Small intestine (tissue), 7 donors: Measurements from ENCODE around the gene CCDC102B. TPM values are rescaled to one million over a fixed set of nuclear protein-coding genes. Genes with fewer than 3 reads are reported as not detected.

Source experiments
- DNase-seq, 2 donors: peaks; one replicate each; pipeline versions ENCODE4 v3.0.0 to v3.0.0-alpha.2; 2013
- FAIRE-seq: peaks from 2 replicates; lab custom pipeline; 2012; peaks lifted over from hg19 to GRCh38; lab: Jason Lieb, UNC
- H3K27ac ChIP-seq, 3 donors: one replicate each; pipeline ENCODE4 v1.5.1; 2013; ENCODE audit warnings: low read length in 2 of 3, mild to moderate bottlenecking in 2 of 3, control low read depth in 1 of 3, inconsistent platforms in 1 of 3, low read depth in 1 of 3, moderate library complexity in 1 of 3
- H3K27me3 ChIP-seq, 3 donors: one replicate each; pipeline ENCODE4 v1.6.1; 2013; ENCODE audit warnings: low read length in 3 of 3, inconsistent platforms in 1 of 3; ENCODE audit not compliant: control insufficient read depth in 3 of 3, insufficient read depth in 3 of 3
- H3K36me3 ChIP-seq, 3 donors: one replicate each; pipeline ENCODE4 v1.6.1; 2013; ENCODE audit warnings: low read length in 3 of 3, inconsistent platforms in 1 of 3, low read depth in 1 of 3, mild to moderate bottlenecking in 1 of 3, moderate library complexity in 1 of 3; ENCODE audit not compliant: control insufficient read depth in 3 of 3, insufficient read depth in 2 of 3
- H3K4me1 ChIP-seq, 3 donors: one replicate each; pipeline ENCODE4 v1.6.1; 2013; ENCODE audit warnings: low read length in 2 of 3, inconsistent platforms in 1 of 3, low read depth in 1 of 3, mild to moderate bottlenecking in 1 of 3, moderate library complexity in 1 of 3; ENCODE audit not compliant: control insufficient read depth in 3 of 3, insufficient read depth in 2 of 3
- H3K4me3 ChIP-seq, 3 donors: one replicate each; pipeline ENCODE4 v1.5.1; 2013; ENCODE audit warnings: low read length in 3 of 3, control low read depth in 1 of 3, inconsistent platforms in 1 of 3, low read depth in 1 of 3, mild to moderate bottlenecking in 1 of 3, moderate library complexity in 1 of 3
- H3K9me3 ChIP-seq, 2 donors: one replicate each; pipeline ENCODE4 v1.6.1; 2013; ENCODE audit warnings: low read depth in 1 of 2, low read length in 1 of 2; ENCODE audit not compliant: control insufficient read depth in 2 of 2, insufficient read depth in 1 of 2
- WGBS, 3 donors: extraction: QIAGEN DNeasy Blood & Tissue Kit; methylation state at CpG; one replicate each; pipeline ENCODE4 v1.1.7; 2013; 5-methylcytosine and 5-hydroxymethylcytosine counted together
- polyA plus RNA-seq, 4 donors: library from polyadenylated mRNA; stranded (reverse) in 3 of 4; unstranded in 1 of 4; fragments of 200-250 nt in 3 of 4; fragments of 120-200 nt in 1 of 4; gene quantifications; one replicate each; pipeline versions ENCODE4 v1.2.1 to v1.2.3, GENCODE V29; 2013
- donor health status: healthy with polysubstance abuse.
- donor health status: control.
- donor health status: control.
- donor health status: Bipolar disorder and iron deficiency.
- donor health status: healthy.

The CCDC102B gene
- polyA plus RNA-seq, 4 donors: 0.45 to 5.7 (median 3.1) TPM

DNA sequence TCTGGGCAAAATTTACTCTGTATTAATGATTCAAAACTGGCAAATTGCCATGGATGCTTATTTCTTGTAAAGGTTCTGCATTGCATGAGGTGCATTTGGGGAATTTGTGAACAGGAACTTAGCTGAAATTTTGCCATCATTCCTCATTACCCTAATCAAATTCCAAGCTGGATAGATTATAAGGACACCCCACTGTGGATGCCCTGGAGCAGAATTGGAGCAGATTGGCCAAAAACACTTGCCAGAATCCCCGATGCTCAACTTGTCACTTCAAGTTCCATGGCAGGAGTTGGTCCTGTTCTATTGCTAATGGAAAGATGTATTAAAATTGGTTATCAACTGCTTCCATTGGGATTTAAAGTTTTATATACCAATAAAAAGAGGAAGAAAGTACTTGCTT, 237.9 kb downstream of the CCDC102B start:
- 84 to 91% (median 87%) methylated on average over 1 of the region's 1 CpG for WGBS, 3 donors
- Histone ChIP-seq H3K27ac (no peak overlapping the region), H3K27me3 (no peaks in the 10 kb centered on the region), H3K36me3 (no peaks in the 10 kb centered on the region), H3K9me3 (no peaks in the 10 kb centered on the region), H3K4me3 (no peak overlapping the region), H3K4me1 (no peaks in the 10 kb centered on the region)
- FAIRE-seq: no peak
- no peak for DNase-seq

- no peaks in the 10 kb centered on the region for H3K9me3 ChIP-seq
- no peak for FAIRE-seq
- no peak for DNase-seq
- H3K27me3 ChIP-seq: no peaks in the 10 kb centered on the region
- no peak overlapping the region for H3K4me3 ChIP-seq
- no peaks in the 10 kb centered on the region for H3K36me3 ChIP-seq
- no peaks in the 10 kb centered on the region for H3K4me1 ChIP-seq
- H3K27ac ChIP-seq: no peak overlapping the region
- WGBS, 3 donors: 88 to 95% (median 94%) methylated on average over 1 of the region's 1 CpG
Measured at GRCh38 chr18:69044215-69044614, 246.3 kb downstream of the CCDC102B start.

GRCh38 chr18:69064063-69064462, 266.2 kb downstream of the CCDC102B start:
- H3K4me3 ChIP-seq: no peak overlapping the region
- FAIRE-seq (no peak), DNase-seq (no peak)
- WGBS, 3 donors: 48 to 73% (median 48%) methylated on average over 4 of the region's 4 CpGs
- H3K27me3 ChIP-seq: no peaks in the 10 kb centered on the region
- no peaks in the 10 kb centered on the region for H3K36me3 ChIP-seq
- H3K9me3 ChIP-seq: no peaks in the 10 kb centered on the region
- H3K27ac ChIP-seq: no peak overlapping the region
- H3K4me1 ChIP-seq: no peaks in the 10 kb centered on the region

- no peak for DNase-seq
- FAIRE-seq: no peak
- no peaks in the 10 kb centered on the region for H3K27me3 ChIP-seq
- no peaks in the 10 kb centered on the region for H3K4me1 ChIP-seq
- no peak overlapping the region for H3K4me3 ChIP-seq
- H3K27ac ChIP-seq: no peak overlapping the region
- 0 to 5% (median 5%) methylated on average over 1 of the region's 1 CpG for WGBS, 3 donors
- H3K36me3 ChIP-seq: no peaks in the 10 kb centered on the region
- H3K9me3 ChIP-seq: no peaks in the 10 kb centered on the region
Measured at GRCh38 chr18:69067048-69067447, 269.2 kb downstream of the CCDC102B start.

DNA sequence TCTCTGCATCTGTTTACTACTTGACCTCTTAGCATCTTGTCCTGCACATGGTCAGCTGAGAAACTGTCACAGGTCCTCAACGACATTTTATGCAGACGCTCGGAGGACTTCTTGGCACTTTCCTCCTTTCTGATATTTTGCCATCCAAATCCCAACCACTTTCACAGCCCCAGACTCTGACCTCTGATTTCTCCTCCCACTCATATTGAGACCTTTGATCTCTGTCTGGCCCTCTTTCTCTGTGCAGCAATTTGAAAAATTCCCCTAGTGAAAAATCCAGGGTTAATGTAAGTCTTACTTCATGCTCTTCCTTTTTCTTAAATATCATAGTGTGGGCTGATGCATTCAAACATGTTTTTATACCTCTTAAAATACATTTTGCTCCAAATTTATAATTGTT, 273.8 kb downstream of the CCDC102B start:
- no peak for FAIRE-seq

GRCh38 chr18:69081846-69082245, 284.0 kb downstream of the CCDC102B start:
- 24 to 48% (median 34%) methylated on average over 2 of the region's 2 CpGs for WGBS, 3 donors
- H3K27me3 ChIP-seq: no peaks in the 10 kb centered on the region
- DNase-seq (no peak), FAIRE-seq (no peak)
- H3K27ac ChIP-seq: no peak overlapping the region
- H3K4me1 ChIP-seq: no peaks in the 10 kb centered on the region
- no peaks in the 10 kb centered on the region for H3K36me3 ChIP-seq
- no peak overlapping the region for H3K4me3 ChIP-seq
- H3K9me3 ChIP-seq: no peaks in the 10 kb centered on the region

More for the DNA sequence above, 273.8 kb downstream of the CCDC102B start:
- 76 to 83% (median 80%) methylated on average over 3 of the region's 3 CpGs for WGBS, 3 donors
- no peaks in the 10 kb centered on the region for H3K27me3 ChIP-seq
- H3K36me3 ChIP-seq: no peaks in the 10 kb centered on the region
- no peak for DNase-seq
- no peaks in the 10 kb centered on the region for H3K4me1 ChIP-seq
- no peak overlapping the region for H3K27ac ChIP-seq
- no peaks in the 10 kb centered on the region for H3K9me3 ChIP-seq
- H3K4me3 ChIP-seq: no peak overlapping the region

- Histone ChIP-seq H3K4me3 (no peak overlapping the region), H3K27me3 (no peaks in the 10 kb centered on the region), H3K9me3 (no peaks in the 10 kb centered on the region), H3K27ac (no peak overlapping the region), H3K36me3 (no peaks in the 10 kb centered on the region), H3K4me1 (no peaks in the 10 kb centered on the region)
- DNase-seq: no peak
- WGBS, 3 donors: 73 to 88% (median 82%) methylated on average over 1 of the region's 1 CpG
- FAIRE-seq: no peak
Measured at GRCh38 chr18:69082499-69082898, 284.6 kb downstream of the CCDC102B start.

GRCh38 chr18:69085951-69086350, 288.1 kb downstream of the CCDC102B start:
- WGBS, 3 donors: 79 to 83% (median 83%) methylated on average over 5 of the region's 5 CpGs
- Histone ChIP-seq H3K27ac (no peak overlapping the region), H3K36me3 (no peaks in the 10 kb centered on the region), H3K4me1 (no peaks in the 10 kb centered on the region), H3K9me3 (no peaks in the 10 kb centered on the region), H3K27me3 (no peaks in the 10 kb centered on the region), H3K4me3 (no peak overlapping the region)
- DNase-seq (no peak), FAIRE-seq (no peak)

DNA sequence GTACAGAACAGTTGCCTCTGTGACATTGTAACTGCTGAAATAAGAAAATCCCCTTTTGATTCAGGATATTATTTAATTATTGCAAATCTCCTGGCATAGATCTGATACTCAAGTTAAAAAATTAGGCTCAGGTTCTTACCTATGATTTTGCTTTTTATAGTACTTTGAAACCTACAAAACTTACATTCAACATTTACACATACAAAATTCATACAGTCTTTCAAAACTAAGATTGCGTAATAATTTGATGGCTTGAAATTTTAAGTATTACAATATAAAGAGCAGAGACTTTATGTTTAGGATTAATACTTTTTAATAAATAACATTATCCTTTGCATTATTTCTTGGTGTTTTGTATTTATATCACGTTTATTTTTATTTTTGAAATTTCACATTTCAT, 291.1 kb downstream of the CCDC102B start:
- H3K4me1 ChIP-seq: no peaks in the 10 kb centered on the region
- H3K4me3 ChIP-seq: no peak overlapping the region
- H3K9me3 ChIP-seq: no peaks in the 10 kb centered on the region
- DNase-seq: no peak
- no peaks in the 10 kb centered on the region for H3K27me3 ChIP-seq
- no peaks in the 10 kb centered on the region for H3K36me3 ChIP-seq
- peak; percentile 82 for FAIRE-seq
- 71 to 87% (median 83%) methylated on average over 2 of the region's 2 CpGs for whole genome bisulfite sequencing, 3 donors
- no peak overlapping the region for H3K27ac ChIP-seq
